C4-2B (cell line): Measurements from ENCODE around the gene EXOC3L1.

Experiments used
- CTCF ChIP-seq: fragments of 450-650 bp; conservative IDR thresholded peaks from 2 replicates; pipeline ENCODE4 v1.5.1; 2017; ENCODE audit warnings: mild to moderate bottlenecking
- ZFX ChIP-seq: fragments of 450-650 bp; IDR thresholded peaks from 2 replicates; pipeline ENCODE4 v1.6.1; 2017

- peak; percentile 83 for TF ChIP-seq CTCF
- TF ChIP-seq ZFX: no peak
Measured at GRCh38 chr16:67199808-67200198, 9.9 kb upstream of the EXOC3L1 start.
